SK-N-SH (cell line): ENCODE measurements around the gene LRRC49. TPM values are rescaled to one million over a fixed set of nuclear protein-coding genes. Genes with fewer than 3 reads are reported as not detected.

ENCODE experiments used
- CTCF ChIA-PET: fragments of 300-600, 350-600 bp; formaldehyde crosslinking; extraction: SDS; loops from one replicate; lab custom pipeline; 2021; lab: Yijun Ruan, JAX
- POLR2A ChIA-PET: fragments of 350-600 bp; sonication (Branson Sonifier 250); formaldehyde crosslinking; extraction: SDS; loops from one replicate; lab custom pipeline; 2020; ENCODE audit warnings: antibody characterized with exemption, inconsistent platforms; lab: Yijun Ruan, JAX
- DNase-seq: peaks from one replicate; pipeline ENCODE4 v3.0.0; 2012
- H2AFZ ChIP-seq: fragments of 200-600 bp; sonication (generic); 2 replicates; pipeline ENCODE4 v1.8.1; 2016; ENCODE audit warnings: antibody characterized with exemption, mild to moderate bottlenecking, low read depth
- H3F3A ChIP-seq: fragments of 200-600 bp; sonication (generic); replicated peaks from 2 replicates; pipeline ENCODE3; 2016; ENCODE audit warnings: antibody characterized with exemption, mild to moderate bottlenecking; ENCODE audit not compliant: insufficient read depth
- H3K27ac ChIP-seq, 2 experiments: fragments of 200-500 bp in 1 of 2; fragments of 200-600 bp in 1 of 2; sonication (Bioruptor generic) in 1 of 2; sonication (generic), shearing (Covaris generic) in 1 of 2; 2 replicates each; pipeline versions ENCODE4 v1.5.1 to v1.6.1; 2014 to 2016; ENCODE audit warnings: low read depth in 2 of 2, inconsistent platforms in 1 of 2, low read length in 1 of 2, mild to moderate bottlenecking in 1 of 2, mixed read lengths in 1 of 2
- H3K27me3 ChIP-seq: fragments of 200-600 bp; sonication (generic), shearing (Covaris generic); 2 replicates; pipeline ENCODE4 v1.6.1; 2016; ENCODE audit warnings: mixed run types; ENCODE audit not compliant: insufficient read depth
- H3K36me3 ChIP-seq, 2 experiments: fragments of 200-500 bp in 1 of 2; fragments of 200-600 bp in 1 of 2; sonication (Bioruptor generic) in 1 of 2; sonication (generic) in 1 of 2; replicated peaks in 1 of 2; 2 replicates each; pipeline versions ENCODE3 to v1.5.1; 2014 to 2016; ENCODE audit warnings: low read length in 1 of 2, mild to moderate bottlenecking in 1 of 2; ENCODE audit not compliant: insufficient read depth in 2 of 2, control insufficient read depth in 1 of 2
- H3K4me1 ChIP-seq, 2 experiments: fragments of 200-500 bp in 1 of 2; fragments of 200-600 bp in 1 of 2; sonication (Bioruptor generic) in 1 of 2; sonication (generic), shearing (Covaris generic) in 1 of 2; 2 replicates each; pipeline versions ENCODE4 v1.5.1 to v1.6.1; 2014 to 2016; ENCODE audit warnings: low read depth in 1 of 2, low read length in 1 of 2, mixed run types in 1 of 2; ENCODE audit not compliant: insufficient read depth in 2 of 2, control insufficient read depth in 1 of 2
- H3K4me2 ChIP-seq: fragments of 200-600 bp; sonication (generic), shearing (Covaris generic); 2 replicates; pipeline ENCODE4 v1.6.1; 2017; ENCODE audit warnings: mixed run types
- H3K4me3 ChIP-seq, 2 experiments: fragments of 200-500 bp in 1 of 2; fragments of 200-600 bp in 1 of 2; sonication (Bioruptor generic) in 1 of 2; sonication (generic), shearing (Covaris generic) in 1 of 2; 2 replicates each; pipeline versions ENCODE4 v1.5.1 to v1.8.1; 2014 to 2016; ENCODE audit warnings: low read depth in 2 of 2, inconsistent platforms in 1 of 2, low read length in 1 of 2, mild to moderate bottlenecking in 1 of 2, mixed read lengths in 1 of 2, moderate library complexity in 1 of 2
- H3K79me2 ChIP-seq: fragments of 200-600 bp; sonication (generic); 2 replicates; pipeline ENCODE4 v1.8.1; 2017; ENCODE audit warnings: mild to moderate bottlenecking; ENCODE audit not compliant: insufficient read depth
- H3K9ac ChIP-seq: fragments of 200-600 bp; sonication (generic); 2 replicates; pipeline ENCODE4 v1.6.1; 2017; ENCODE audit warnings: mixed run types
- H3K9me2 ChIP-seq: fragments of 200-600 bp; sonication (generic); 2 replicates; pipeline ENCODE4 v1.6.1; 2017; ENCODE audit warnings: mixed run types
- H3K9me3 ChIP-seq: fragments of 200-600 bp; sonication (generic); 2 replicates; pipeline ENCODE4 v1.6.1; 2017; ENCODE audit warnings: mixed run types, mild to moderate bottlenecking, moderate library complexity
- H4K20me1 ChIP-seq: fragments of 200-600 bp; sonication (generic); 2 replicates; pipeline ENCODE4 v1.6.1; 2017; ENCODE audit warnings: mild to moderate bottlenecking, mixed run types; ENCODE audit not compliant: insufficient read depth
- EZH2phosphoT487 ChIP-seq: fragments of 200-600 bp; sonication (generic); IDR thresholded peaks from 2 replicates; pipeline ENCODE4 v1.6.1; 2017; ENCODE audit warnings: low read depth, mixed run types, mild to moderate bottlenecking, antibody characterized with exemption, moderate library complexity, borderline replicate concordance
- FOSL2 ChIP-seq: IDR thresholded peaks from 2 replicates; pipeline ENCODE4 v1.4.0; 2012; ENCODE audit warnings: low read depth, mild to moderate bottlenecking, moderate library complexity, borderline replicate concordance
- FOXJ3 ChIP-seq: sonication (generic); formaldehyde crosslinking; IDR thresholded peaks from 2 replicates; pipeline ENCODE4 v1.5.1; 2020; ENCODE audit warnings: mild to moderate bottlenecking, missing genetic modification reagents
- FOXM1 ChIP-seq: IDR thresholded peaks from 2 replicates; pipeline ENCODE4 v1.4.0; 2012; ENCODE audit warnings: low read depth, mild to moderate bottlenecking
- GABPA ChIP-seq: IDR thresholded peaks from 2 replicates; pipeline ENCODE4 v1.4.0; 2012; ENCODE audit warnings: low read depth, mild to moderate bottlenecking
- NFIC ChIP-seq: IDR thresholded peaks from 2 replicates; pipeline ENCODE4 v1.4.0; 2012; ENCODE audit warnings: borderline replicate concordance
- RAD21 ChIP-seq: IDR thresholded peaks from 2 replicates; pipeline ENCODE4 v1.6.1; 2012; ENCODE audit warnings: mild to moderate bottlenecking, low read length
- RCOR1 ChIP-seq: fragments of 150-350 bp; IDR thresholded peaks from 2 replicates; pipeline ENCODE4 v1.6.1; 2017; ENCODE audit warnings: antibody characterized with exemption, low read length
- TAF1 ChIP-seq: IDR thresholded peaks from 2 replicates; pipeline ENCODE4 v1.6.1; 2012; ENCODE audit warnings: low read depth, mild to moderate bottlenecking, low read length, moderate library complexity, borderline replicate concordance
- TEAD4 ChIP-seq: IDR thresholded peaks from 2 replicates; pipeline ENCODE4 v1.4.0; 2012; ENCODE audit warnings: mild to moderate bottlenecking, borderline replicate concordance; ENCODE audit not compliant: insufficient read depth
- YY1 ChIP-seq: IDR thresholded peaks from 2 replicates; pipeline ENCODE4 v1.4.0; 2012; ENCODE audit warnings: low read depth, mild to moderate bottlenecking
- WGBS: methylation state at CpG from one replicate; pipeline ENCODE4 v1.1.6; 2017; ENCODE audit warnings: low lambda C conversion rate; 5-methylcytosine and 5-hydroxymethylcytosine counted together
- polyA plus RNA-seq, 3 experiments: library from polyadenylated mRNA; depleted of rRNA; stranded (reverse); fragments of >200 nt; gene quantifications; 2 replicates each; pipeline ENCODE4 v1.2.3, GENCODE V29; 2012
- TF ChIP-seq, protein P1 (sequence below): IDR thresholded peaks from 2 replicates; pipeline ENCODE4 v1.4.0; 2012; ENCODE audit warnings: low read depth
- TF ChIP-seq, protein P2 (sequence below): fragments of 150-350 bp; IDR thresholded peaks from 2 replicates; pipeline ENCODE4 v1.6.1; 2017; ENCODE audit warnings: antibody characterized with exemption, low read length, low read depth, borderline replicate concordance
- TF ChIP-seq, protein P3 (sequence below): IDR thresholded peaks from 2 replicates; pipeline ENCODE4 v1.4.0; 2012; ENCODE audit warnings: low read depth, borderline replicate concordance
- TF ChIP-seq, protein P4 (sequence below): IDR thresholded peaks from 2 replicates; pipeline ENCODE4; 2012
- TF ChIP-seq, protein P5 (sequence below): fragments of 200-600 bp; sonication (generic); IDR thresholded peaks from 2 replicates; pipeline ENCODE4 v1.6.1; 2017; ENCODE audit warnings: antibody characterized with exemption, mild to moderate bottlenecking, moderate library complexity

The LRRC49 gene
- polyA plus RNA-seq, 1 of the 3 experiments (the other 2 are of a cell fraction) = 7.2 TPM

DNA sequence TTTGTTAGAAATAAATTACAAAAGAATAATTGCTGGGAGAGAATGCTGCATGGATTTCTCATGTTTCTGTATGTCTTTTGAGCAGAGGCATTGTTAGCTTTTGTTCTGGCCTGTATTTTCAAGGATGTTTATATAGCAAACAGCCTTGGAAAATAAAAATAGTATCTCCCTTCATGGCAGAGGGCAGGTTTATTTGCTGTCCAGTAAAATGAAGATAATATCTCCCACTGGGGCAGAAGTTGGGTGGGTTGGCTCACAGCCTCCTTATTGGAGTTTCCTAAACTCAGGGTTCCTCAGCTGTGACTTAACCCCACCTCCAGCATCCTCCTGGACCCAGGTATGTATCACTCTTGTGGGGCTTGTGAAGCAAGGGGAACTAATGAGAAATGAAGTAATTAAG, 178.9 kb downstream of the LRRC49 start (continued):
- TF ChIP-seq, protein P1, sequence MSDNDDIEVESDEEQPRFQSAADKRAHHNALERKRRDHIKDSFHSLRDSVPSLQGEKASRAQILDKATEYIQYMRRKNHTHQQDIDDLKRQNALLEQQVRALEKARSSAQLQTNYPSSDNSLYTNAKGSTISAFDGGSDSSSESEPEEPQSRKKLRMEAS = no peak
- TF ChIP-seq FOSL2 (no peak), GABPA (no peak)

DNA sequence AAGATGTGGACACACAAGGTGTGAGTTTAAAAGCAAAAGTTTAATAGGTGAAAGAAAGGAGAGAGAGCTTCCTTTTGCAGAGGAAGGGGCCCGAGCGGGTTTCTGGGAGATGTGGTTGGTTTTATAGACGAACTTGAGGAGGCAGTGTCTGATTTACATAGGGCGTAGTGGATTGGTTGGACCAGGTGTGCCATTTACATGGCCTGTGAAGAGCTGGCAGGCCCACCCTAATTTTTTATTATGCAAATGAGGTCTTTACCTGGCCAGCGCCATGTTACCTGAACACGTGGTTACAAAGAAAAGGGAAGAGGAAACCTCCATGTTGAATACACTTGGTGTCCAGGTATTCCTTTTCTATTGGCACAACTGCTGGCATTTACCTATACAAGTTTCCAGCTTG, 179.8 kb downstream of the LRRC49 start:
- no peaks in the 10 kb centered on the region for H3K36me3 ChIP-seq
- ChIA-PET POLR2A (no interaction called here), CTCF (no interaction called here)
- no peaks in the 10 kb centered on the region for H3F3A ChIP-seq
- no peaks in the 10 kb centered on the region for H3K9me2 ChIP-seq
- peaks cover 5% of the 10 kb centered on the region; the same call in 1 of the 2 replicates for H3K9me3 ChIP-seq
- no peaks in the 10 kb centered on the region for H4K20me1 ChIP-seq
- no peaks in the 10 kb centered on the region; a peak in 2 of 4 replicates for H3K4me1 ChIP-seq
- H3K4me2 ChIP-seq = no peak overlapping the region
- TF ChIP-seq, protein P2, sequence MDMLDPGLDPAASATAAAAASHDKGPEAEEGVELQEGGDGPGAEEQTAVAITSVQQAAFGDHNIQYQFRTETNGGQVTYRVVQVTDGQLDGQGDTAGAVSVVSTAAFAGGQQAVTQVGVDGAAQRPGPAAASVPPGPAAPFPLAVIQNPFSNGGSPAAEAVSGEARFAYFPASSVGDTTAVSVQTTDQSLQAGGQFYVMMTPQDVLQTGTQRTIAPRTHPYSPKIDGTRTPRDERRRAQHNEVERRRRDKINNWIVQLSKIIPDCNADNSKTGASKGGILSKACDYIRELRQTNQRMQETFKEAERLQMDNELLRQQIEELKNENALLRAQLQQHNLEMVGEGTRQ = no peak
- DNase-seq = no peak
- H3K27me3 ChIP-seq = no peaks in the 10 kb centered on the region
- no peak overlapping the region for H3K27ac ChIP-seq
- H3K9ac ChIP-seq = no peak overlapping the region
- no peak overlapping the region for H2AFZ ChIP-seq
- H3K79me2 ChIP-seq = no peaks in the 10 kb centered on the region
- H3K4me3 ChIP-seq = no peak overlapping the region
- 92% methylated on average over 6 of the region's 6 CpGs for WGBS

DNA sequence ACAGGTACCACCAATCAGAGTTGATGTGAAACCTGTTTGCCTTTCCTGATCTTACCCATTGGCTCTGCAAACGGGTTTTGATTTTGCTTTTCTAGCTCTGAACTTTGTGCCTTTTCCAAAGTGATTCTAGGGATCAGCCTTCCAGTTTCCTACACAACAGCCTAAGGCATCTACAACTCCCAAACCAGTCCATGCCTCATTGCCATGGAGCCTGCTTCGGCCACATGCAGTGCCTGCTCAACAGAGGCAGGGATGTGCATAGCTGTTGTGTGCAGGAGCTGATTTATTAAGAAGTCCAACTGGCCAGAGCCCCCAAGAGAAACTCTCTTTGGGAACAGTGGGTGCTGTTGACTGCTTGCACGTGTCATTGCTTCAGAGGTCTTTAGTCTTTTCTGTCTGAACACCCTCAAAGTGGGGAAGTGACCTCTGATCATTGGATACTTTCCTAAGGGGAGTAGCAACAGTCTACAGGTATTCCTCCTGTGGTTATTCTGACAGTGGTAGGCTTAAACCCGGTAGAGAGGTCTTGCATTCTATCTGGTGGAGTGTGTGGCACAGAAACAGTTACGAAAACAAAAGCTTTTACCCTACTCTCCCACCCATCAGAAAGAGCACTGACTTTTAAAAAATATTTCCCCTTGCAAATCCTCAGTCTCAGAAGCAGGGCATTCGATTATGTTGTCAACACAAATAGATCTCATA, 186.0 kb downstream of the LRRC49 start:
- TF ChIP-seq YY1 = no peak
- TF ChIP-seq, protein P3, sequence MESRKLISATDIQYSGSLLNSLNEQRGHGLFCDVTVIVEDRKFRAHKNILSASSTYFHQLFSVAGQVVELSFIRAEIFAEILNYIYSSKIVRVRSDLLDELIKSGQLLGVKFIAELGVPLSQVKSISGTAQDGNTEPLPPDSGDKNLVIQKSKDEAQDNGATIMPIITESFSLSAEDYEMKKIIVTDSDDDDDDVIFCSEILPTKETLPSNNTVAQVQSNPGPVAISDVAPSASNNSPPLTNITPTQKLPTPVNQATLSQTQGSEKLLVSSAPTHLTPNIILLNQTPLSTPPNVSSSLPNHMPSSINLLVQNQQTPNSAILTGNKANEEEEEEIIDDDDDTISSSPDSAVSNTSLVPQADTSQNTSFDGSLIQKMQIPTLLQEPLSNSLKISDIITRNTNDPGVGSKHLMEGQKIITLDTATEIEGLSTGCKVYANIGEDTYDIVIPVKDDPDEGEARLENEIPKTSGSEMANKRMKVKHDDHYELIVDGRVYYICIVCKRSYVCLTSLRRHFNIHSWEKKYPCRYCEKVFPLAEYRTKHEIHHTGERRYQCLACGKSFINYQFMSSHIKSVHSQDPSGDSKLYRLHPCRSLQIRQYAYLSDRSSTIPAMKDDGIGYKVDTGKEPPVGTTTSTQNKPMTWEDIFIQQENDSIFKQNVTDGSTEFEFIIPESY = no peak
- TF ChIP-seq RAD21 = no peak
- TF ChIP-seq FOXM1 = no peak
- TF ChIP-seq FOSL2 = no peak
- TF ChIP-seq, protein P4, sequence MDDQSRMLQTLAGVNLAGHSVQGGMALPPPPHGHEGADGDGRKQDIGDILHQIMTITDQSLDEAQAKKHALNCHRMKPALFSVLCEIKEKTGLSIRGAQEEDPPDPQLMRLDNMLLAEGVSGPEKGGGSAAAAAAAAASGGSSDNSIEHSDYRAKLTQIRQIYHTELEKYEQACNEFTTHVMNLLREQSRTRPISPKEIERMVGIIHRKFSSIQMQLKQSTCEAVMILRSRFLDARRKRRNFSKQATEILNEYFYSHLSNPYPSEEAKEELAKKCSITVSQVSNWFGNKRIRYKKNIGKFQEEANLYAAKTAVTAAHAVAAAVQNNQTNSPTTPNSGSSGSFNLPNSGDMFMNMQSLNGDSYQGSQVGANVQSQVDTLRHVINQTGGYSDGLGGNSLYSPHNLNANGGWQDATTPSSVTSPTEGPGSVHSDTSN = no peak
- no peak for TF ChIP-seq FOXJ3
- TF ChIP-seq, protein P5, sequence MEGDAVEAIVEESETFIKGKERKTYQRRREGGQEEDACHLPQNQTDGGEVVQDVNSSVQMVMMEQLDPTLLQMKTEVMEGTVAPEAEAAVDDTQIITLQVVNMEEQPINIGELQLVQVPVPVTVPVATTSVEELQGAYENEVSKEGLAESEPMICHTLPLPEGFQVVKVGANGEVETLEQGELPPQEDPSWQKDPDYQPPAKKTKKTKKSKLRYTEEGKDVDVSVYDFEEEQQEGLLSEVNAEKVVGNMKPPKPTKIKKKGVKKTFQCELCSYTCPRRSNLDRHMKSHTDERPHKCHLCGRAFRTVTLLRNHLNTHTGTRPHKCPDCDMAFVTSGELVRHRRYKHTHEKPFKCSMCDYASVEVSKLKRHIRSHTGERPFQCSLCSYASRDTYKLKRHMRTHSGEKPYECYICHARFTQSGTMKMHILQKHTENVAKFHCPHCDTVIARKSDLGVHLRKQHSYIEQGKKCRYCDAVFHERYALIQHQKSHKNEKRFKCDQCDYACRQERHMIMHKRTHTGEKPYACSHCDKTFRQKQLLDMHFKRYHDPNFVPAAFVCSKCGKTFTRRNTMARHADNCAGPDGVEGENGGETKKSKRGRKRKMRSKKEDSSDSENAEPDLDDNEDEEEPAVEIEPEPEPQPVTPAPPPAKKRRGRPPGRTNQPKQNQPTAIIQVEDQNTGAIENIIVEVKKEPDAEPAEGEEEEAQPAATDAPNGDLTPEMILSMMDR = no peak
- no peak for TF ChIP-seq TAF1
- no peak for TF ChIP-seq NFIC
- no peak for TF ChIP-seq RCOR1
- TF ChIP-seq, protein P2 = no peak
- TF ChIP-seq EZH2phosphoT487 = no peak
- no peak for TF ChIP-seq TEAD4
- Histone ChIP-seq H3K9ac (peak overlapping the region; percentile 34; the same call in 1 of the 2 replicates), H3K27me3 (no peaks in the 10 kb centered on the region), H3K4me1 (peaks cover 0 to 11% of the 10 kb centered on the region in 2 experiments; a peak in 1 of 4 replicates), H4K20me1 (no peaks in the 10 kb centered on the region), H2AFZ (no peak overlapping the region), H3K4me2 (no peak overlapping the region), H3K4me3 (no peak overlapping the region), H3K27ac (peak overlapping the region in 1 of 2 experiments; percentile 92; a peak in 2 of 4 replicates), H3K9me2 (no peaks in the 10 kb centered on the region), H3K79me2 (no peaks in the 10 kb centered on the region), H3F3A (peaks cover 8% of the 10 kb centered on the region), H3K9me3 (peaks cover 5% of the 10 kb centered on the region; the same call in 1 of the 2 replicates), H3K36me3 (no peaks in the 10 kb centered on the region)
- POLR2A ChIA-PET = no interaction called here
- no peak for DNase-seq
- WGBS = 63% methylated on average over 6 of the region's 6 CpGs
- CTCF ChIA-PET = no interaction called here
